WTC11 (cell line): Measurements from ENCODE around the gene GNG4.

Experiments
- CTCF ChIP-seq: fragments of 200-600 bp; IDR thresholded peaks from 2 replicates; pipeline ENCODE4 v1.8.0; 2022; ENCODE audit warnings: antibody characterized with exemption
- FOXK1 ChIP-seq: sonication (generic); formaldehyde crosslinking; IDR thresholded peaks from 2 replicates; pipeline ENCODE4 v1.8.0; 2022; ENCODE audit warnings: mild to moderate bottlenecking, moderate library complexity, missing genetic modification reagents
- FOXP1 ChIP-seq: sonication (generic); formaldehyde crosslinking; IDR thresholded peaks from 2 replicates; pipeline ENCODE4 v1.8.0; 2022; ENCODE audit warnings: missing genetic modification reagents, mild to moderate bottlenecking, moderate library complexity, borderline replicate concordance
- GABPB1 ChIP-seq: sonication (generic); formaldehyde crosslinking; IDR thresholded peaks from 2 replicates; pipeline ENCODE4 v1.8.1; 2023; ENCODE audit warnings: mild to moderate bottlenecking, missing genetic modification reagents
- MLX ChIP-seq: sonication (generic); formaldehyde crosslinking; IDR thresholded peaks from 2 replicates; pipeline ENCODE4 v1.8.1; 2023; ENCODE audit warnings: mild to moderate bottlenecking, missing genetic modification reagents, moderate library complexity

- TF ChIP-seq GABPB1 (no peak), CTCF (no peak), FOXP1 (CRISPR knock-in tag) (no peak), FOXK1 (CRISPR knock-in tag) (no peak), MLX (no peak)
These were observed 42.3 kb downstream of the GNG4 start for GRCh38 chr1:235607284-235607683.
